Sigmoid colon (tissue), 7 donors: ENCODE data around the gene GK. TPM values are rescaled to one million over a fixed set of nuclear protein-coding genes. Genes with fewer than 3 reads are reported as not detected.

ENCODE experiments used
- DNase-seq: peaks from one replicate; pipeline ENCODE4 v3.0.0-alpha.2; 2019
- H3K27ac ChIP-seq, 4 donors: fragments of 200-600 bp; sonication (generic); one replicate each; pipeline ENCODE4 v1.5.1; 2016 to 2019; ENCODE audit warnings: mild to moderate bottlenecking in 1 of 4
- H3K27me3 ChIP-seq, 3 donors: fragments of 200-600 bp; sonication (generic); one replicate each; pipeline ENCODE4 v1.5.1; 2019; ENCODE audit warnings: mild to moderate bottlenecking in 1 of 3
- H3K36me3 ChIP-seq, 4 donors: fragments of 200-600 bp; sonication (generic); one replicate each; pipeline ENCODE4 v1.5.1; 2016 to 2019
- H3K4me1 ChIP-seq, 4 donors: fragments of 200-600 bp; sonication (generic); one replicate each; pipeline ENCODE4 v1.5.1; 2017 to 2019
- H3K4me3 ChIP-seq, 4 donors: fragments of 200-600 bp; sonication (generic); one replicate each; pipeline ENCODE4 v1.5.1; 2017 to 2019; ENCODE audit warnings: mild to moderate bottlenecking in 2 of 4, moderate library complexity in 1 of 4
- H3K9me3 ChIP-seq, 4 donors: fragments of 200-600 bp in 3 of 4; sonication (generic) in 3 of 4; one replicate each; pipeline versions ENCODE4 v1.5.1 to v1.6.1; 2013 to 2019
- CTCF ChIP-seq, 4 experiments: fragments of 450-650 bp in 3 of 4; fragments of 200-600 bp in 1 of 4; IDR thresholded peaks; one replicate each; pipeline ENCODE4 v1.5.1; 2016 to 2019; ENCODE audit warnings: antibody characterized with exemption in 4 of 4, mild to moderate bottlenecking in 3 of 4, moderate library complexity in 2 of 4
- EP300 ChIP-seq, 4 donors: sonication (generic); formaldehyde crosslinking; IDR thresholded peaks; one replicate each; pipeline ENCODE4 v1.6.1; 2017; ENCODE audit warnings: antibody characterized with exemption in 4 of 4
- POLR2A ChIP-seq, 2 donors: fragments of 450-650 bp; IDR thresholded peaks; one replicate each; pipeline ENCODE4 v1.6.1; 2016; ENCODE audit warnings: antibody characterized with exemption in 2 of 2, mild to moderate bottlenecking in 2 of 2, moderate library complexity in 2 of 2
- POLR2AphosphoS5 ChIP-seq, 4 donors: sonication (generic); formaldehyde crosslinking; IDR thresholded peaks; one replicate each; pipeline ENCODE4 v1.6.1; 2017; ENCODE audit warnings: antibody characterized with exemption in 4 of 4
- WGBS, 2 donors: extraction: QIAGEN DNeasy Blood & Tissue Kit; methylation state at CpG; one replicate each; pipeline ENCODE4 v1.1.7; 2013; 5-methylcytosine and 5-hydroxymethylcytosine counted together
- intact Hi-C: fragments of 100-400 bp; cut with DNase I; formaldehyde crosslinking; loops from one replicate; pipeline ENCODE4 v1.15.1; 2023
- polyA plus RNA-seq, 3 donors: library from polyadenylated mRNA; stranded (reverse); fragments of 200-250 nt; gene quantifications; one replicate each; pipeline ENCODE4 v1.2.3, GENCODE V29; 2013
- total RNA-seq, 4 donors: library from RNA; depleted of rRNA; stranded (reverse); fragments of >200 nt; gene quantifications; one replicate each; pipeline ENCODE4 v1.1.0, GENCODE V29; 2016
- donor health status: healthy with polysubstance abuse.
- donor health status: Bipolar disorder and iron deficiency.
- donor health status: healthy.

GK gene
- total RNA-seq = 1 to 10 TPM; 2.5 to 8.0 (median 2.7) TPM
- polyA plus RNA-seq = 10 to 100 TPM; 14.1 to 47.6 (median 18.6) TPM

- H3K4me3 ChIP-seq = peak within 1 kb of the TSS; percentile 43 to 63 (median 59)
- TF ChIP-seq POLR2AphosphoS5 (IDR thresholded peaks at IDR 0.05) = no peak
- no peaks in the 10 kb centered on the region for H3K27me3 ChIP-seq
- 1% methylated on average over 48 to 53 of the region's 53 CpGs for WGBS, 2 donors
- H3K27ac ChIP-seq = peak within 1 kb of the TSS; percentile 53 to 78 (median 76)
- peak; percentile 64 for DNase-seq
- no peaks in the 10 kb centered on the region for H3K36me3 ChIP-seq
- intact Hi-C loops = loop anchor here (2.0 kb wide), 1 partner anchor 235 kb away; the partner anchor contains the start of gene TAB3
- H3K4me1 ChIP-seq = peaks cover 0 to 13% (median 0%) of the 10 kb centered on the region in 4 donors
- H3K9me3 ChIP-seq = no peaks in the 10 kb centered on the region
Observed at GRCh38 chrX:30653415-30654131, at the start of gene GK. GK (plus strand) TSS chrX:30653423; CDS start chrX:30653538, 115 bp downstream.

GRCh38 chrX:30607155-30607554, 46.1 kb upstream of the GK start:
- TF ChIP-seq POLR2AphosphoS5 (IDR thresholded peaks at IDR 0.05) (no peak), POLR2A (IDR thresholded peaks at IDR 0.05) (no peak), EP300 (IDR thresholded peaks at IDR 0.05) (no peak), CTCF (IDR thresholded peaks at IDR 0.05) (no peak)
- Histone ChIP-seq H3K9me3 (no peaks in the 10 kb centered on the region), H3K4me3 (no peak overlapping the region), H3K27me3 (no peaks in the 10 kb centered on the region), H3K36me3 (no peaks in the 10 kb centered on the region), H3K4me1 (no peaks in the 10 kb centered on the region), H3K27ac (no peak overlapping the region)
- WGBS, 2 donors = 33 to 65% methylated on average over 1 of the region's 1 CpG
- intact Hi-C loops = no loop called here
- no peak for DNase-seq

- H3K9me3 ChIP-seq = no peaks in the 10 kb centered on the region
- intact Hi-C loops = no loop called here
- WGBS, 2 donors = 50 to 75% methylated on average over 2 of the region's 2 CpGs
- H3K27me3 ChIP-seq = no peaks in the 10 kb centered on the region
- no peak overlapping the region for H3K27ac ChIP-seq
- no peak overlapping the region for H3K4me3 ChIP-seq
- no peak for DNase-seq
- no peaks in the 10 kb centered on the region for H3K4me1 ChIP-seq
- H3K36me3 ChIP-seq = no peaks in the 10 kb centered on the region
- no peak for TF ChIP-seq EP300 (IDR thresholded peaks at IDR 0.05)
- no peak for TF ChIP-seq POLR2AphosphoS5 (IDR thresholded peaks at IDR 0.05)
- TF ChIP-seq POLR2A (IDR thresholded peaks at IDR 0.05) = no peak
- no peak for TF ChIP-seq CTCF (IDR thresholded peaks at IDR 0.05)
Observed at GRCh38 chrX:30610026-30610425, 43.2 kb upstream of the GK start.

- H3K4me3 ChIP-seq = no peak overlapping the region
- intact Hi-C loops = no loop called here
- no peak overlapping the region for H3K27ac ChIP-seq
- no peaks in the 10 kb centered on the region for H3K36me3 ChIP-seq
- no peaks in the 10 kb centered on the region for H3K4me1 ChIP-seq
- H3K27me3 ChIP-seq = no peaks in the 10 kb centered on the region
- H3K9me3 ChIP-seq = peaks cover 0 to 2% (median 0%) of the 10 kb centered on the region in 4 donors
- DNase-seq = no peak
- no peak for TF ChIP-seq POLR2AphosphoS5 (IDR thresholded peaks at IDR 0.05)
- no peak for TF ChIP-seq POLR2A (IDR thresholded peaks at IDR 0.05)
- no peak for TF ChIP-seq EP300 (IDR thresholded peaks at IDR 0.05)
- TF ChIP-seq CTCF (IDR thresholded peaks at IDR 0.05) = no peak
- 13 to 70% methylated on average over 6 of the region's 6 CpGs for WGBS, 2 donors
Observed at GRCh38 chrX:30612250-30612655, 41.0 kb upstream of the GK start.

GRCh38 chrX:30613721-30614120, 39.5 kb upstream of the GK start:
- 85 to 86% methylated on average over 5 of the region's 5 CpGs for WGBS, 2 donors
- TF ChIP-seq EP300 (IDR thresholded peaks at IDR 0.05) = no peak
- no peak for TF ChIP-seq CTCF (IDR thresholded peaks at IDR 0.05)
- TF ChIP-seq POLR2A (IDR thresholded peaks at IDR 0.05) = no peak
- no peak for TF ChIP-seq POLR2AphosphoS5 (IDR thresholded peaks at IDR 0.05)
- Histone ChIP-seq H3K4me3 (no peak overlapping the region), H3K4me1 (no peaks in the 10 kb centered on the region), H3K36me3 (no peaks in the 10 kb centered on the region), H3K27me3 (no peaks in the 10 kb centered on the region), H3K27ac (no peak overlapping the region), H3K9me3 (peaks cover 0 to 2% (median 0%) of the 10 kb centered on the region in 4 donors)
- intact Hi-C loops = no loop called here
- no peak for DNase-seq
